Germinal center (tissue), 1 donor: ENCODE data around the gene GOLPH3L.
"Not testable (repeated sequence)": the region's sequence is repeated elsewhere in the genome, so short reads cannot be mapped to it uniquely, and the experiment has no call there.

ENCODE experiments used
- DNase-seq: peaks from one replicate; pipeline ENCODE4 v3.0.0; 2012; ENCODE audit warnings: mixed read lengths, low spot score

The GOLPH3L gene

GRCh38 chr1:150657064-150657463, 39.9 kb downstream of the GOLPH3L start:
- DNase-seq: not testable (repeated sequence)

GRCh38 chr1:150654635-150655034, 42.3 kb downstream of the GOLPH3L start:
- not testable (repeated sequence) for DNase-seq

GRCh38 chr1:150650193-150650592, 46.8 kb downstream of the GOLPH3L start:
- DNase-seq: no peak

- no peak for DNase-seq
Measured at GRCh38 chr1:150649441-150650075, 47.4 kb downstream of the GOLPH3L start.

- DNase-seq: no peak
Measured at GRCh38 chr1:150642296-150642695, 54.7 kb downstream of the GOLPH3L start.

- not testable (repeated sequence) for DNase-seq
Measured at GRCh38 chr1:150641126-150641815, 55.7 kb downstream of the GOLPH3L start.

GRCh38 chr1:150638430-150638829, 58.5 kb downstream of the GOLPH3L start:
- DNase-seq: not testable (repeated sequence)

- DNase-seq: not testable (repeated sequence)
Measured at GRCh38 chr1:150634839-150635622, 61.9 kb downstream of the GOLPH3L start.

- peak; percentile 95 for DNase-seq
Measured at GRCh38 chr1:150629115-150629928, 67.6 kb downstream of the GOLPH3L start, which contains the start of gene ENSA. Gene ENSA, minus strand, starts transcription at chr1:150629612. Its CDS starts 142 bp downstream, at chr1:150629470.

- no peak for DNase-seq
Measured at GRCh38 chr1:150628766-150629114, 68.2 kb downstream of the GOLPH3L start.

- no peak for DNase-seq
Measured at GRCh38 chr1:150627826-150628410, 69.0 kb downstream of the GOLPH3L start.

GRCh38 chr1:150626150-150626549, 70.8 kb downstream of the GOLPH3L start:
- DNase-seq: no peak

GRCh38 chr1:150624546-150624945, 72.4 kb downstream of the GOLPH3L start:
- not testable (repeated sequence) for DNase-seq

GRCh38 chr1:150624134-150624533, 72.8 kb downstream of the GOLPH3L start:
- not testable (repeated sequence) for DNase-seq

- no peak for DNase-seq
Measured at GRCh38 chr1:150622303-150622975, 74.5 kb downstream of the GOLPH3L start.

GRCh38 chr1:150621497-150622302, 75.3 kb downstream of the GOLPH3L start:
- peak; percentile 69 for DNase-seq

- DNase-seq: no peak
Measured at GRCh38 chr1:150620919-150621318, 76.0 kb downstream of the GOLPH3L start.

GRCh38 chr1:150619576-150620509, 77.1 kb downstream of the GOLPH3L start:
- DNase-seq: no peak
